Measurements from ENCODE around the gene PNPLA7. TPM values are rescaled to one million over a fixed set of nuclear protein-coding genes. Genes with fewer than 3 reads are reported as not detected.

Gene PNPLA7
- total and polyA plus RNA-seq, 10 of the 15 experiments (the other 5 are each of a cell fraction or from before 2014, with no cell fraction given) = 0.04 to 0.85 (median 0.19) TPM; not detected in 1

GRCh38 chr9:137574192-137574591 lies 24.0 kb upstream of the PNPLA7 start:
- intact Hi-C loops (cut with micrococcal nuclease; ENCODE audit: unreplicated experiment) (no loop called here), in situ Hi-C loops (cut with MboI) (no loop called here)
- H3K79me2 ChIP-seq (ENCODE audit: control insufficient read depth, insufficient read depth, low read length) = peaks cover 26% of the 10 kb centered on the region
- H3K27ac ChIP-seq (ENCODE audit: control insufficient read depth, insufficient read depth) = no peak overlapping the region
- no peak overlapping the region for H3K4me3 ChIP-seq
- H3K36me3 ChIP-seq (ENCODE audit: control insufficient read depth in 2 of 2, insufficient read depth in 2 of 2, low read length in 1 of 2) = peaks cover 8 to 15% of the 10 kb centered on the region in 2 experiments
- H4K20me1 ChIP-seq (ENCODE audit: control insufficient read depth, insufficient read depth) = no peaks in the 10 kb centered on the region
- SMC1A ChIA-PET (ENCODE audit: uncharacterized antibody, unreplicated experiment) = no interaction called here
- RAD21 ChIA-PET (ENCODE audit: unreplicated experiment) = no interaction called here
- no TSS peak for BruUV-seq (replicated peaks)
- no peak for ATAC-seq
- no peak overlapping the region for H2AFZ ChIP-seq (ENCODE audit: control insufficient read depth, low read depth, low read length)
- CTCF ChIA-PET = no interaction called here
- H3K9ac ChIP-seq (ENCODE audit: control insufficient read depth, insufficient read depth, low read length) = no peak overlapping the region
- 81% methylated on average over 10 of the region's 10 CpGs for WGBS (ENCODE audit: insufficient coverage, insufficient replicate concordance, low lambda C conversion rate, missing lambda C conversion rate)
- peaks cover 16% of the 10 kb centered on the region for H3K4me1 ChIP-seq (ENCODE audit: control insufficient read depth, insufficient read depth, low read length)
- no peak for FAIRE-seq
- no peak overlapping the region for H3K4me2 ChIP-seq (ENCODE audit: control insufficient read depth, insufficient read depth)
- no peaks in the 10 kb centered on the region for H3K9me3 ChIP-seq (replicated peaks; ENCODE audit: control insufficient read depth, insufficient read depth, low read length)
- no peaks in the 10 kb centered on the region for H3K27me3 ChIP-seq (replicated peaks in 1 of 2; ENCODE audit: control insufficient read depth in 2 of 2, insufficient read depth in 2 of 2, low read length in 1 of 2)
- TF ChIP-seq CUX1 (IDR thresholded peaks at IDR 0.05; ENCODE audit: insufficient replicate concordance, low read depth, low read length) = no peak
- TF ChIP-seq PAX8 (IDR thresholded peaks at IDR 0.05) = no peak
- no peak for TF ChIP-seq CREM (IDR thresholded peaks at IDR 0.05; ENCODE audit: low read depth)
- no peak for TF ChIP-seq NFYB (IDR thresholded peaks at IDR 0.05; ENCODE audit: insufficient read depth, low read depth, low read length)
- no peak for TF ChIP-seq SRF (IDR thresholded peaks at IDR 0.05; ENCODE audit: low read depth in 2 of 2, low read length in 2 of 2)
- no peak for TF ChIP-seq FOS (IDR thresholded peaks at IDR 0.05; ENCODE audit: borderline replicate concordance, extremely low read depth, insufficient read length)
- TF ChIP-seq, protein P1, sequence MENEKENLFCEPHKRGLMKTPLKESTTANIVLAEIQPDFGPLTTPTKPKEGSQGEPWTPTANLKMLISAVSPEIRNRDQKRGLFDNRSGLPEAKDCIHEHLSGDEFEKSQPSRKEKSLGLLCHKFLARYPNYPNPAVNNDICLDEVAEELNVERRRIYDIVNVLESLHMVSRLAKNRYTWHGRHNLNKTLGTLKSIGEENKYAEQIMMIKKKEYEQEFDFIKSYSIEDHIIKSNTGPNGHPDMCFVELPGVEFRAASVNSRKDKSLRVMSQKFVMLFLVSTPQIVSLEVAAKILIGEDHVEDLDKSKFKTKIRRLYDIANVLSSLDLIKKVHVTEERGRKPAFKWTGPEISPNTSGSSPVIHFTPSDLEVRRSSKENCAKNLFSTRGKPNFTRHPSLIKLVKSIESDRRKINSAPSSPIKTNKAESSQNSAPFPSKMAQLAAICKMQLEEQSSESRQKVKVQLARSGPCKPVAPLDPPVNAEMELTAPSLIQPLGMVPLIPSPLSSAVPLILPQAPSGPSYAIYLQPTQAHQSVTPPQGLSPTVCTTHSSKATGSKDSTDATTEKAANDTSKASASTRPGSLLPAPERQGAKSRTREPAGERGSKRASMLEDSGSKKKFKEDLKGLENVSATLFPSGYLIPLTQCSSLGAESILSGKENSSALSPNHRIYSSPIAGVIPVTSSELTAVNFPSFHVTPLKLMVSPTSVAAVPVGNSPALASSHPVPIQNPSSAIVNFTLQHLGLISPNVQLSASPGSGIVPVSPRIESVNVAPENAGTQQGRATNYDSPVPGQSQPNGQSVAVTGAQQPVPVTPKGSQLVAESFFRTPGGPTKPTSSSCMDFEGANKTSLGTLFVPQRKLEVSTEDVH (IDR thresholded peaks at IDR 0.05; ENCODE audit: low read depth, partially characterized antibody) = no peak
- TF ChIP-seq CBX5 (IDR thresholded peaks at IDR 0.05; ENCODE audit: low read depth) = no peak
- TF ChIP-seq ASH2L (IDR thresholded peaks at IDR 0.05; ENCODE audit: borderline replicate concordance, low read depth) = no peak
- DNase-seq (ENCODE audit: low read depth, low spot score) = no peak
- POLR2A ChIA-PET = no interaction called here

Measured in GM12878 (cell line).